Lung (tissue), 12 donors: ENCODE measurements around the gene DLG2. TPM values are rescaled to one million over a fixed set of nuclear protein-coding genes. Genes with fewer than 3 reads are reported as not detected.

ENCODE experiments used
- ATAC-seq: fragments of 200-7000 bp; cut with Tn5 transposase; one replicate; pipeline ENCODE4 v1.9.1; 2020; ENCODE audit warnings: moderate number of reproducible peaks; ENCODE audit not compliant: insufficient read depth, low FRiP score
- DNase-seq, 3 donors: peaks; one replicate each; pipeline ENCODE4 v3.0.0-alpha.2; 2013 to 2017
- H3K27ac ChIP-seq, 2 donors: one replicate each; pipeline ENCODE4 v1.5.1; 2013; ENCODE audit warnings: mild to moderate bottlenecking in 2 of 2, moderate library complexity in 2 of 2, control low read depth in 1 of 2, inconsistent platforms in 1 of 2, low read depth in 1 of 2, low read length in 1 of 2
- H3K27me3 ChIP-seq, 3 donors: one replicate each; pipeline ENCODE4 v1.5.1; 2013; ENCODE audit warnings: low read length in 2 of 3; ENCODE audit not compliant: control insufficient read depth in 3 of 3, insufficient read depth in 3 of 3
- H3K36me3 ChIP-seq, 4 donors: one replicate each; pipeline ENCODE4 v1.5.1; 2013; ENCODE audit warnings: low read length in 4 of 4, mild to moderate bottlenecking in 1 of 4, moderate library complexity in 1 of 4; ENCODE audit not compliant: control insufficient read depth in 4 of 4, insufficient read depth in 4 of 4
- H3K4me1 ChIP-seq, 5 donors: one replicate each; pipeline ENCODE4 v1.5.1; 2013; ENCODE audit warnings: low read length in 5 of 5, mild to moderate bottlenecking in 2 of 5, moderate library complexity in 1 of 5; ENCODE audit not compliant: control insufficient read depth in 5 of 5, insufficient read depth in 5 of 5
- H3K4me3 ChIP-seq: one replicate; pipeline ENCODE4 v1.5.1; 2013; ENCODE audit warnings: mild to moderate bottlenecking, control low read depth, moderate library complexity
- H3K9ac ChIP-seq, 2 donors: one replicate each; pipeline ENCODE4 v1.5.1; 2013; ENCODE audit warnings: low read length in 2 of 2, control low read depth in 1 of 2; ENCODE audit not compliant: insufficient read depth in 1 of 2
- H3K9me3 ChIP-seq, 4 donors: one replicate each; pipeline ENCODE4 v1.5.1; 2013; ENCODE audit warnings: low read length in 3 of 4, mild to moderate bottlenecking in 1 of 4, moderate library complexity in 1 of 4; ENCODE audit not compliant: control insufficient read depth in 4 of 4, insufficient read depth in 3 of 4
- CTCF ChIP-seq: IDR thresholded peaks from 2 replicates; pipeline ENCODE4 v1.5.1; 2012; ENCODE audit warnings: mild to moderate bottlenecking; ENCODE audit errors: control extremely low read depth, extremely low read depth
- WGBS, 2 donors: extraction: QIAGEN DNeasy Blood & Tissue Kit; methylation state at CpG; one replicate each; pipeline ENCODE4 v1.1.7; 2013; 5-methylcytosine and 5-hydroxymethylcytosine counted together
- polyA plus RNA-seq, 2 donors: library from polyadenylated mRNA; stranded (reverse); fragments of 200-250 nt; gene quantifications; one replicate each; pipeline ENCODE4 v1.2.1, GENCODE V29; 2013
- total RNA-seq, 2 donors: library from RNA; depleted of rRNA in 1 of 2; stranded (reverse); fragments of >200 nt in 1 of 2; gene quantifications; one replicate each; pipeline ENCODE4 v1.2.1, GENCODE V29; 2014 to 2021
- donor health status: control.
- donor health status: control.
- donor health status: Bipolar disorder and iron deficiency.
- donor health status: healthy.
- donor health status: DM: yes; HTN: yes; CAD: no.

Gene DLG2
- total and polyA plus RNA-seq, 4 donors: 0.32 to 24.1 (median 5.4) TPM

- Histone ChIP-seq H3K4me1 (peaks cover 0 to 15% (median 2%) of the 10 kb centered on the region in 5 donors), H3K9me3 (no peaks in the 10 kb centered on the region), H3K36me3 (peaks cover 0 to 8% (median 2%) of the 10 kb centered on the region in 4 donors), H3K27ac (peak overlapping the region; percentile 57 to 82), H3K4me3 (no peak overlapping the region), H3K9ac (peak overlapping the region; percentile 77 to 85), H3K27me3 (no peaks in the 10 kb centered on the region)
- ATAC-seq: no peak
- 39 to 40% methylated on average over 2 of the region's 2 CpGs for WGBS, 2 donors
- TF ChIP-seq CTCF: no peak
- DNase-seq: no peak
Observed at GRCh38 chr11:85647078-85647477, 19.9 kb upstream of the DLG2 start.

GRCh38 chr11:85643191-85643614 lies 16.1 kb upstream of the DLG2 start:
- H3K36me3 ChIP-seq: peaks cover 0 to 2% (median under 1%) of the 10 kb centered on the region in 4 donors
- H3K9me3 ChIP-seq: no peaks in the 10 kb centered on the region
- ATAC-seq: no peak
- no peaks in the 10 kb centered on the region for H3K27me3 ChIP-seq
- no peak overlapping the region for H3K4me3 ChIP-seq
- no peak for TF ChIP-seq CTCF
- peak in 2 of 3 donors; percentile 20 to 31 for DNase-seq
- peaks cover 0 to 9% (median 2%) of the 10 kb centered on the region in 5 donors for H3K4me1 ChIP-seq
- H3K27ac ChIP-seq: no peak overlapping the region
- whole genome bisulfite sequencing, 2 donors: 58 to 70% methylated on average over 2 of the region's 2 CpGs
- no peak overlapping the region for H3K9ac ChIP-seq

DNA sequence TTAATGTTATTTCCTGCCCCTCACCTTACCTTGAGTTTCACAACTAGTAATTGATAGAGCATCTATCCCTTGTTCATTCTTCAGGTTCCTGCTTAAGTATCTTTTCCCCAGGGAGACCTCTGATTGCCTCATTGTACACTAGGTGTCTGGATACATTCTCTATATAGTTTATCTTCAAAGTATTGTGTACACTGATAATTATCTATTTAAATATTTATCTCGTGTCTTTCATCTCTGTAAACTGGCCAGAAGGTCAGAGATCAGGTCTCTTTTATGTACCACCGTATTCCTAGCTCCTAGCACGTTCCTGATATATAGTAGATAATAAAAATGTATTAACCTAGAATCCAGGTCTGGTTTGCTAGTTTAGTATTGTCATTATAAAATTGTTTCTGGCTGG lies 7.6 kb upstream of the DLG2 start:
- H3K4me1 ChIP-seq: peaks cover 0 to 4% (median 0%) of the 10 kb centered on the region in 5 donors
- ATAC-seq (no peak), DNase-seq (no peak)
- no peak for TF ChIP-seq CTCF
- WGBS, 2 donors: 61 to 82% methylated on average over 3 of the region's 3 CpGs
- H3K27ac ChIP-seq: no peak overlapping the region
- H3K4me3 ChIP-seq: no peak overlapping the region
- H3K36me3 ChIP-seq: peaks cover 4 to 15% (median 9%) of the 10 kb centered on the region in 4 donors
- no peaks in the 10 kb centered on the region for H3K27me3 ChIP-seq
- no peak overlapping the region for H3K9ac ChIP-seq
- H3K9me3 ChIP-seq: no peaks in the 10 kb centered on the region
